ENCODE results near the gene DAP.
"Not testable (repeated sequence)": the region's sequence is repeated elsewhere in the genome, so short reads cannot be mapped to it uniquely, and the experiment has no call there.

DAP gene

DNA sequence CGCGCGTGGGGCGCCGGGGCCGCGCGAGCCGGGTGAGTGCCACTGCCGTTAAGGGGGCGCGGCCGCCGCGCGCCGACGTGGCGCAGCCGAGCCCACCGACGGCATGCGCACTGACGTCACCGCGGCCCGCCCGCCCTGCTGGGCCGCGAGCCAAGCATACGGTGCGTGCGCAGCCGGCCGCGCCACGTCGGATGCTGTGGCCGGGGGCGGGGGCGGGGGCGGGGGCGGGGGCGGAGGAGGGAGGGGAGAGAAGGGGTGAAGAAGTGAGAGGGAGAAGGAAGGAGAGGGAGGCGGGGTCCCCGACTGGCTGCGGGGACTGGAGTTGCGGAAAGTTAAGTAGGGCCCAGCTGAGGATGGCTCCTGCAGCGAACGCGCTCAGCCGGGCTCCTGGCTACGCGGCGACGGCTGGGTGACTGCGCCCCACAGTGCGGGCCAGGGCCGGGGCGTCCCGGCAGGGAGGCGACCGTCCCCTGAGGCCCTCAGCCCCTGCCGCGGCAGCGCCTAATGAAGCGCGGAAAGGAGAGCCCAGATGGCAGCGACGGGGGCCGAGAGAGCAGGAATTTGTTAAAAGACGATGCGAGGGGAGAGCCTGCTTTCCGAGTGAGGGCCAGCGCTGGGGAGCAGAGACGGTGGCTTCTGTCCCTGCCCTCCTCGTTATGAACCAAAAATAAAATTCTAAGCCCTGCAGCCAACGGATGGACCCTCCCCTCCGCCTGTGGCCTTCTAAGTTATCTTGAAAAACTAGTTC lies at the start of gene DAP:
DAP (minus strand) TSS at position 50 of the 748 bp plus-strand sequence. CDS start 166 bp downstream, outside the sequence.
- DNase-seq (ENCODE audit: low spot score) = peak; percentile 97

GRCh38 chr5:10808347-10809226 lies 47.6 kb upstream of the DAP start:
- no peak for DNase-seq (ENCODE audit: low spot score)

GRCh38 chr5:10801931-10802666 lies 41.1 kb upstream of the DAP start:
- no peak for DNase-seq (ENCODE audit: low spot score)

- DNase-seq (ENCODE audit: low spot score) = no peak
These were observed 39.8 kb upstream of the DAP start for GRCh38 chr5:10800852-10801251.

GRCh38 chr5:10797261-10797660 lies 36.2 kb upstream of the DAP start:
- no peak for DNase-seq (ENCODE audit: low spot score)

- DNase-seq (ENCODE audit: low spot score) = no peak
These were observed 32.8 kb upstream of the DAP start for GRCh38 chr5:10793785-10794184.

DNA sequence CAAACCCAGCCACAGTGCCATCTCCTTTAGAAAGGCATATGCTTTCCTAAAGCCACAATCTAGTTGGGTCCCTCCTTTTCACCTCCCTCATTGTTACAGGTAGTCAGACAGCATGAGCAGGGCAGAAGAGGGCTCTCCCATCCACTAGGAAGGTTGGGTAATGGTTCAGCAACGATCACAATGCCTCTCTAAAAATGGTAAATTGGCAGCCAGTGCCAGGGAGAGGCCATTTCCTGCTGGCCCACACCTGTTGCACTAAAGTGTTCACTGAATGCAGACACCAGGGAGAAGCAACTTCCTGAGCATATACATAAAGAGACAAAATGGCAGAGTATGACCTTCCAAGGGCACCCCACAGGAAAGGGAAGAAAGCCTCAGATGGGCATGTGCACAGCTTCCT lies 31.3 kb upstream of the DAP start:
- no peak for DNase-seq (ENCODE audit: low spot score)

GRCh38 chr5:10789726-10790125 lies 28.7 kb upstream of the DAP start:
- no peak for DNase-seq (ENCODE audit: low spot score)

DNA sequence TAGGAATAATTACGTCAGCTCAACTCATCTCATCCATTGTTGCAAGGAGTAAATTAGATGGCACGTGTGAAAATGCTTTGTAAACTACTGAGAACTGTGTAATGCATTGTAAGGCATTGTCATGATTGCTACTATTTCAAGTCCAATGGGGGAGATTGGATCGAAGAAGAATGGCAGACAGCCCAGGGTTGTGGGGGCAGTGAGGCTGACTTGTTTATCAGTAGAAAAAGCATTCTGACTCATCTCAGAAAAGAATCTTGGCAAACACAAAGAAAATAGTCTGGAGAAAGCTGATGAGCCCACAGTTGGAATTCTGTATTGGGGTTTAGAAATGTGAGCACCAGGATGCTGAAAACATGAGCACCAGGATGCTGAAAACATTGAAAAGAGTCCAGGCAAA lies 28.0 kb upstream of the DAP start:
- peak; percentile 75 for DNase-seq (ENCODE audit: low spot score)

DNA sequence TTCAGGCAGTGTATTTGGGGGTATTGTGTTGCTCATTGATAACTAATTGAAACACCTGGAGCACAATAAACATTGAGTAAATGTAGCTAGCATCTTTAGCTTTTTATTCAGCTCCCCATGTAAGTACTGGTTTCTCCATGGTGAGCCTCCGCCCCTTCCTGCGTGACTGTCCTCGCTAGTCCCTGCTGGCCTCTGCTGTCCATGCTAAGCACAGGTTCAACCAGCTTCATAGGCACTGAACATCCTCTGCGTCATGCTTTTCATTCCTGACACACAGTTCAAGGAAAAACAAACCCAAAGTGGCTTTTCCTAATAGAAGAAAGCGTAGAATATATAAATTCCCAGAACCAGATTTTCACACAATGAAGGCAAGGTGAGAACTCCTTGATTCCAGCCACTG lies 27.3 kb upstream of the DAP start:
- no peak for DNase-seq (ENCODE audit: low spot score)

DNA sequence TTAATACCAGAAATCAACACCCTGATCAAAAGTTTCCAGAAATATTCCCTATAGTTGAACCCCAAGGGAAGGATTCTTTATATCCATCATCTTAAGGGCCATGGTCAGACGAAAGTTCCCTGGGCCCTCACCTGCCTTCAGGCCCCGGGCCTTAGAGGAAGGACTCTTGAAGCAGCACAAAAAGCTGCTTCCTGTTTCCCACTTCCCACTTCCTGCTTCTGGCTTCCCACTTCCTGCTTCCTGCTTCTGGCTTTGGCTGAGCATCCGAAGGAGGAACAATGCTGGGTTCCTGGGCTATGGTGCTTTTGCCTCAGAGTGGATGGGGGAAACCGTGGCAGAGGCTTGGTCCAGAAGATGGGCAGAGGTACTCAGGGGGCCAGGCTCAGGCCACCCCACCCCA lies 25.8 kb upstream of the DAP start:
- no peak for DNase-seq (ENCODE audit: low spot score)

DNA sequence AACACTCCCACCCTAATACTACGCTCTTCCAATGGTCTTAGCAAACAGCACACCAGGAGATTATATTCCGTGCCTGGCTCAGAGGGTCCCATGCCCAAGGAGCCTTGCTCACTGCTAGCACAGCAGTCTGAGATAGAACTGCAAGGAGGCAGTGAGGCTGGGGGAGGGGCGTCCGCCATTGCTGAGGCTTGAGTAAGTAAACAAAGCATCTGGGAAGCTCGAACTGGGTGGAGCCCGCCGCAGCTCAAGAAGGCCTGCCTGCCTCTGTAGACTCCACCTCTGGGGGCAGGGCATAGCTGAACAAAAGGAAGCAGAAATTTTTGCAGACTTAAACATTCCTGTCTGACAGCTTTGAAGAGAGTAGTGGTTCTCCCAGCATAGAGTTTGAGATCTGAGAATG lies 19.2 kb upstream of the DAP start:
- DNase-seq (ENCODE audit: low spot score) = not testable (repeated sequence)

DNA sequence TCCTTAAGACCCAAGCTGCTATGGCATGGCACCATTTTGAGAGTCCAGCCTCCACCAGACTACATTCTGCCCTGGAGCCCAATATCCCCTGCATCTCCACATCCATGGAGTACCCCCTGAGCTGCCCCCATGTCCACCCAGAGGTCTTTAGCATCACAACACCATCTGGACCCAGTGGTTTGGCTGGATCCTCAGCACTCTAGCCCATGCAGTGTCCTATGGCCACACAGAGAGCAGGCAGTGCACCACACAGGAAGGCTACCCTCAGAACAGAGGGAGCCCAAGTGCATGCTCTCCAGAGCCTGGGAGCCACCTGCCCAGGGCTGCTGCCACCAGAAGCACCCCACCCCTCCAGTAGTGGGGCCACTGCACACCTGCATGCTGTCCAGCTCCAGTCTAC lies 18.6 kb upstream of the DAP start:
- DNase-seq (ENCODE audit: low spot score) = no peak

DNA sequence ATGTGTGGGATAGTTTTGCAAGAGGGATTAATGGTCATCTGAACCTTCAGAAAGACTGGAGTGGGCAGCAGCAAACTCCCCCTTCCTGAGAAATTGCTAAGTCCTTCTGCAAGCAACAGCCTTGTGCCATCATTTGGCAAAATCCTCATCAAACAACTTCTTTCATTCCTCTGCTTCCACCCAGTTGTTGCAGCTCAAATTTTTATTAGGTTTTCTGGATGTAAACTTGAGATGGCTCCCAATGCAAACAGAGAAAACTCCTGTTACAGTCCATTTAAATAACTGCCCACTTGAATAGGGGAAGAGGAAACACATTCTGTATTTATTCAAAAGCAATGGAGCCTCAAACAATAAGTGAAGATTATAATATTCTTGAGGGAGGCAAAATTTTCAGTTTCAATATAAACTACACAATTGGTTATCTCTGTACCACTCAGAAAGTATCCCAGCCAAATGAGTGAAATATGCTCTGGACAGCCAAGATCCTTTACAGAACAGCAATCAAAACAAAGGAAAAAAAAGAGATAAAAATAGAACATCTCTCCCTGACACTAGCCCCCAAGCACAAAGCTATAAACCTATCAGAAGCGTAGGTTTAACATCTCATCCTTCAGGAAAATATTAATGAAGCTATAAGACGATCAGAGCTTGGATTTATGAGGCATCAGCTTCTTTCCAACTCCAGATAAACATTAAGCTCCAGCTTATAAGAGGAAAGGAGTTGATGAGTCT lies 17.3 kb upstream of the DAP start:
- no peak for DNase-seq (ENCODE audit: low spot score)

- DNase-seq (ENCODE audit: low spot score) = no peak
These were observed 14.6 kb upstream of the DAP start for GRCh38 chr5:10775646-10776045.

- DNase-seq (ENCODE audit: low spot score) = no peak
These were observed 12.0 kb upstream of the DAP start for GRCh38 chr5:10772901-10773585.

GRCh38 chr5:10768328-10768899 lies 7.4 kb upstream of the DAP start:
- no peak for DNase-seq (ENCODE audit: low spot score)

GRCh38 chr5:10762776-10763500 lies 1.9 kb upstream of the DAP start:
- no peak for DNase-seq (ENCODE audit: low spot score)

DNA sequence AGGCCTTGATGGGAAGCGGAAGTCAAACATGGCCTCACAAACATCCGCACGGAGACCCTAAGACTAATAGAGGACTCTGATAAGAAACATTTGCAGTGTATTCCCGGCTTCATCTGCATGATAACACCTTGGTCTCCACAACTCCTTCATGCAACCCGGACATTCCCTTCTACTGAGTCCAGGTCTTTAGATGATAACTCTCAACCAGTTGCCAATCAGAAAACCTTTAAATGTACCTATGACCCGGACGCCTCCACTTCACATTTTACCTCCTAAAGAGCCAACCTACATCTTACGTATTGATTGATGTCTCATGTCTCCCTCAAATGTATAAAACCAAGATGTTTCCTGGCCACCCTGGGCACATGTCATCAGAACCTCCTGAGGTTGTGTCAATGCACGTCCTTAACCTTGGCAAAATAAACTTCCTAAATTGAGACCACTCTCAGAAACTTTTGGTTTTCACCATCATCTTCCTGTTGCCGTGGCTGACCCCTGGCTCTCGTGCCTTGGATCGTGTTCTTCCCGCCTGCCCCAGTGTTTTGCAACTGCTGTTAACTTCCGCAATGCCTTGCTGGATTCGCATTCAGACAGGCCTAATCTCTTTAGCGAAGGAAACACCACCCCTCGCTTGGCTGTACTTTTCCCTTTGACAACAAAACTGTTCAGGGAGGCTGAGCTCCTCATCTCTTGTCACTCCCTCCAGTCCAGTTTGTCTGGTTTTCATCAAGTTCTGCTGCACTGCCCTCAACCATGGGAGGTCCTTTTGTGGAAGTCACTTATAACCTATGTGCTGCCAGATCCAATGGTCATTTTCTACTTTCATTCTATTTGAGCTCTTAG lies 1.1 kb upstream of the DAP start:
- no peak for DNase-seq (ENCODE audit: low spot score)

- no peak for DNase-seq (ENCODE audit: low spot score)
These were observed 181 bp downstream of the DAP start for GRCh38 chr5:10760921-10761184.
